Measurements from ENCODE around the gene LITAF. TPM values are rescaled to one million over a fixed set of nuclear protein-coding genes. Genes with fewer than 3 reads are reported as not detected.

LITAF gene
- total and polyA plus RNA-seq, 2 experiments from 2014 or later: 83.2 to 150 TPM

DNA sequence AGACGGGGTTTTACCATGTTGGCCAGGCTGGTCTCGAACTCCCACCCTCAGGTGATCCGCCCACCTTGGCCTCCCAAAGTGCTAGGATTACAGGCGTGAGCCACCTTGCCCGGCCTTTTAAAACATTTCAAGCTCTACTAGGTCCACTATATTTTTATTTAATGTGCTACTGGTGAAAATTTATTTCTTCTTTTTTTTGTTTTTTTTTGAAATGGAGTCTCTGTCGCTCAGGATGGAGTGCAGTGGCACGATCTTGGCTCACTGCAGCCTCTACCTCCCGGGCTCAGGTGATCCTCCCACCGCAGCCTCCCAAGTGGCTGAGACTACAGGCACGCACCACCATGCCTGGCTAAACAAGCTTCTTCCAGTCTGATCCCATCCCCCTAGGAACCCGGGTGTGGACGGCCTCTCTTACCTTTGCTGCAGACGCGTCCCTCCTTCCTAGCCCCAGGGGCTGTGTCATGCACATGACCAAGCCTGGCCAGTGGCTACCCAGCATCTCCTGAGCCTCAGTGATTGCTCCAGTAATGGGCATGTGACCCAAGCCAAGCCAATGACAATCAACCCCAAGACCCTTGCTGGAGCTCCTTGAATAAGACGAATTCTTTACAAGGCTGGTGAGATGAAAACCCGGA lies 40.1 kb upstream of the LITAF start:
- WGBS, 2 experiments (ENCODE audit: low coverage in 1 of 2, low lambda C conversion rate in 2 of 2, missing lambda C conversion rate in 2 of 2): 94 to 98% methylated on average over 14 to 16 of the region's 16 CpGs

DNA sequence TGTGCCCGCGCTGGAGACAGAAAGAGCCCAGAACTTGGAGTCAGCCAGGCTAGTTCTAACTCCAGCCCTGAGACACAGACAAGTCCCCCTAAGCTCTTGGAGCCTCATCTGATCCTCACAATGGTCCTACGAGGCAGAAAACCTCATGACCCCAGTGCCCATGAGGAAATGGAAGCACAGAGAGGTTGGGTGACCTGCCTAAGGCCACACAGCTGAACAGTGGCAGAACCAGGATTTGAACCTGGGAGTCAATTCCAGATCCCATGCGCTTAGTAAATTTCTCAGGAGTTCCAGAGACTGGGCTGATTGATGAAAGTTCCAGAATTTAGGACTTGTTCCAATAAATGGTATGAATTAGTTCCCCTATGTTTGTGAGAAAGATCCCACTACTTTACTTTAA lies 39.0 kb upstream of the LITAF start:
- peaks cover 55% of the 10 kb centered on the region for H3K4me1 ChIP-seq (ENCODE audit: insufficient read depth)
- no peaks in the 10 kb centered on the region for H4K20me1 ChIP-seq (ENCODE audit: insufficient read depth)
- WGBS, 2 experiments (ENCODE audit: low coverage in 1 of 2, low lambda C conversion rate in 2 of 2, missing lambda C conversion rate in 2 of 2): 96 to 97% methylated on average over 4 of the region's 4 CpGs
- H3F3A ChIP-seq (ENCODE audit: insufficient read depth): peaks cover 22% of the 10 kb centered on the region
- no peak overlapping the region for H3K27ac ChIP-seq
- no peak overlapping the region for H3K4me3 ChIP-seq
- TF ChIP-seq EZH2phosphoT487 (IDR thresholded peaks at IDR 0.05; ENCODE audit: insufficient read depth, low read depth) (no peak), EZH2 (IDR thresholded peaks at IDR 0.05; ENCODE audit: insufficient read depth, poor library complexity, severe bottlenecking) (no peak)
- no peaks in the 10 kb centered on the region for H3K9me3 ChIP-seq (ENCODE audit: low read depth)
- H3K36me3 ChIP-seq (ENCODE audit: low read depth): no peaks in the 10 kb centered on the region
- H3K27me3 ChIP-seq (replicated peaks; ENCODE audit: insufficient read depth): no peaks in the 10 kb centered on the region
- no peak overlapping the region for H2AFZ ChIP-seq
- no peak overlapping the region for H3K9ac ChIP-seq
- DNase-seq: no peak
- H3K79me2 ChIP-seq (ENCODE audit: insufficient read depth): no peaks in the 10 kb centered on the region
- no peak overlapping the region for H3K4me2 ChIP-seq (ENCODE audit: unreplicated experiment)
- in situ Hi-C loops (cut with MboI): no loop called here
- no peaks in the 10 kb centered on the region for H3K9me2 ChIP-seq (ENCODE audit: insufficient read depth)

More for the DNA sequence above, 40.1 kb upstream of the LITAF start:
- Histone ChIP-seq H3K9ac (peak overlapping the region; percentile 77), H4K20me1 (ENCODE audit: insufficient read depth) (no peaks in the 10 kb centered on the region), H3K36me3 (ENCODE audit: low read depth) (no peaks in the 10 kb centered on the region), H3K27ac (peak overlapping the region; percentile 95), H2AFZ (no peak overlapping the region), H3K4me3 (no peak overlapping the region), H3K27me3 (replicated peaks; ENCODE audit: insufficient read depth) (no peaks in the 10 kb centered on the region), H3K9me3 (ENCODE audit: low read depth) (no peaks in the 10 kb centered on the region), H3K9me2 (ENCODE audit: insufficient read depth) (no peaks in the 10 kb centered on the region), H3K79me2 (ENCODE audit: insufficient read depth) (no peaks in the 10 kb centered on the region), H3F3A (ENCODE audit: insufficient read depth) (peaks cover 22% of the 10 kb centered on the region), H3K4me1 (ENCODE audit: insufficient read depth) (peaks cover 55% of the 10 kb centered on the region), H3K4me2 (ENCODE audit: unreplicated experiment) (no peak overlapping the region)
- DNase-seq: no peak
- in situ Hi-C loops (cut with MboI): no loop called here
- TF ChIP-seq EZH2 (IDR thresholded peaks at IDR 0.05; ENCODE audit: insufficient read depth, poor library complexity, severe bottlenecking) (no peak), EZH2phosphoT487 (IDR thresholded peaks at IDR 0.05; ENCODE audit: insufficient read depth, low read depth) (no peak)

DNA sequence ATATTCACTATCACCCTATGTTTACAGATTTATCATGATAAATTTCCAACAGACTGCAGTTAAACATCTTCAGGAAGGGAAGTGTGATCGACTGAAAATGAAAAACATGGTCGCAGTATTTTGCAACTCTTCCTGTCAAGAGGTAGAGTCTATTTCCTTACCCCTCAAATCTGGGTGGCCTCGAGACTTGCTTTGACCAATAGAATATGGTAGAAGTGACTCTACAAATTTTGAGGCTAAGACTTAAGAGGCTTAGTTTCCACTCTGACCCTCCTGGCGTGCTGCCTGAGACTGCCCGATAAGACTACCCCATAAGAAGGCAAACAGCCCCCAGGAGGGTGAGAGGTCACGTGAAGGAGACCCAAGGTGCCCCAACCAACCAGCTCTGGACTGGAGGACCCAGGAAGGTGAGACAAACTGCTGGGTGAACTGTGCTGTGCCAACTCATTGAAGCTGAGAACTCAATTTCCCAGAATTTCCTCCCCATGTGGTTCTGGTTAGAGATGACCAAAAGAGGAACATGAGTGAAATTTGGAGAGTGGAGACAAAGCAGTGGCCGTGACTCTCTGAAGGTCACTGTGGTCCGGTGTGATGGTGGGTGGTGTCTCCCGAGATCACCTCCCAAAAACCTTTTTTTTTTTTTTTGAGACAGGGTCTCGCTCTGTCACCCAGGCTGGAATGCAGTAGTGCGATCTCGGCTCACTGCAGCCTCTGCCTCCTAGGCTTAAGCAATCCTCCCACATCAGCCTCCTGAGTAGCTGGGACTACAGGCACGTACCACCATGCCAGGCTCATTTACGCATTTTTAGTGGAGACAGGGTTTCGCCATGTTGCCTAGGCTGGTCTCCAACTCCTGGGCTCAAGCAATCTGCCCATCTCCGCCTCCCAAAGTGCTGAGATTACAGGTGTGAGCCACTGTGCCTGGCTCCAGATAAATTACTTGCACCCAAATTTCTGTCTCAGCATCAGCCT lies 38.2 kb upstream of the LITAF start:
- 0 out of 2 replicates have a peak overlapping the region, but pooled peaks have one; percentile 7 for H3K27ac ChIP-seq
- peak overlapping the region; percentile 23; the same call in 1 of the 2 replicates for H3K9ac ChIP-seq
- H2AFZ ChIP-seq: 0 out of 2 replicates have a peak overlapping the region, but pooled peaks have one; percentile 32
- 66 to 69% methylated on average over 15 to 16 of the region's 16 CpGs for WGBS, 2 experiments (ENCODE audit: low coverage in 1 of 2, low lambda C conversion rate in 2 of 2, missing lambda C conversion rate in 2 of 2)
- H3K4me3 ChIP-seq: no peak overlapping the region
- peaks cover 22% of the 10 kb centered on the region for H3F3A ChIP-seq (ENCODE audit: insufficient read depth)
- DNase-seq: peak; percentile 58
- no peaks in the 10 kb centered on the region for H3K36me3 ChIP-seq (ENCODE audit: low read depth)
- H3K9me3 ChIP-seq (ENCODE audit: low read depth): no peaks in the 10 kb centered on the region
- H3K4me2 ChIP-seq (ENCODE audit: unreplicated experiment): peak overlapping the region; percentile 3
- peaks cover 55% of the 10 kb centered on the region for H3K4me1 ChIP-seq (ENCODE audit: insufficient read depth)
- no peaks in the 10 kb centered on the region for H3K9me2 ChIP-seq (ENCODE audit: insufficient read depth)
- H3K79me2 ChIP-seq (ENCODE audit: insufficient read depth): no peaks in the 10 kb centered on the region
- no peaks in the 10 kb centered on the region for H4K20me1 ChIP-seq (ENCODE audit: insufficient read depth)
- H3K27me3 ChIP-seq (replicated peaks; ENCODE audit: insufficient read depth): no peaks in the 10 kb centered on the region
- no peak for TF ChIP-seq EZH2phosphoT487 (IDR thresholded peaks at IDR 0.05; ENCODE audit: insufficient read depth, low read depth)
- TF ChIP-seq EZH2 (IDR thresholded peaks at IDR 0.05; ENCODE audit: insufficient read depth, poor library complexity, severe bottlenecking): no peak
- in situ Hi-C loops (cut with MboI): no loop called here

DNA sequence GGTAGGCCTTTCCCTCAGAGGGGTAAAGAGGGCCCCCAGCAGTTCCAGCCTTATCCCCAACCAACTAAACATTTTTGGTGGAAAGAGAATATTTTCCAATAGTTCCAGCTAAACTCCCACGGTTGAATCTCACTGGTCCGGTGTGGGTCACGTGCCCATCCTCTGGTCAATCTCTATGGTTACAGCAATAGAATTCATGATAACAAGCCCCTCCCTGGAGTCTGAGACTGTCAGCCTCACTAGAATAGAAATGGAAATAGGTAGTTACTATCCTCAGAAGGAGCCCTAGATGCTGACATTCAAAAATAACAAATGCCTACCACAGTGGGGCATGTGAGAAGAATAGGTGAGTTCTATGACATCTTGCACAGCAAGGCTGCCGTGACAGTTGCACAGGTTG lies 37.5 kb upstream of the LITAF start:
- no peak overlapping the region for H3K9ac ChIP-seq
- no peaks in the 10 kb centered on the region for H3K9me3 ChIP-seq (ENCODE audit: low read depth)
- no peaks in the 10 kb centered on the region for H3K36me3 ChIP-seq (ENCODE audit: low read depth)
- no peaks in the 10 kb centered on the region for H3K27me3 ChIP-seq (replicated peaks; ENCODE audit: insufficient read depth)
- H3K27ac ChIP-seq: no peak overlapping the region
- peaks cover 22% of the 10 kb centered on the region for H3F3A ChIP-seq (ENCODE audit: insufficient read depth)
- DNase-seq: no peak
- H4K20me1 ChIP-seq (ENCODE audit: insufficient read depth): no peaks in the 10 kb centered on the region
- WGBS, 2 experiments (ENCODE audit: low coverage in 1 of 2, low lambda C conversion rate in 2 of 2, missing lambda C conversion rate in 2 of 2): 96 to 99% methylated on average over 4 of the region's 4 CpGs
- H2AFZ ChIP-seq: no peak overlapping the region
- no peaks in the 10 kb centered on the region for H3K9me2 ChIP-seq (ENCODE audit: insufficient read depth)
- no peaks in the 10 kb centered on the region for H3K79me2 ChIP-seq (ENCODE audit: insufficient read depth)
- no peak overlapping the region for H3K4me2 ChIP-seq (ENCODE audit: unreplicated experiment)
- no peak overlapping the region for H3K4me3 ChIP-seq
- in situ Hi-C loops (cut with MboI): no loop called here
- TF ChIP-seq EZH2phosphoT487 (IDR thresholded peaks at IDR 0.05; ENCODE audit: insufficient read depth, low read depth): no peak
- no peak for TF ChIP-seq EZH2 (IDR thresholded peaks at IDR 0.05; ENCODE audit: insufficient read depth, poor library complexity, severe bottlenecking)
- peaks cover 55% of the 10 kb centered on the region for H3K4me1 ChIP-seq (ENCODE audit: insufficient read depth)
